K562 (cell line): ENCODE results near the gene ABCA10. TPM values are rescaled to one million over a fixed set of nuclear protein-coding genes. Genes with fewer than 3 reads are reported as not detected.

Experiments
- ATAC-seq: fragments of 200-7000 bp; cut with Tn5 transposase; 3 replicates; pipeline ENCODE4 v1.9.1; 2020; ENCODE audit warnings: moderate library complexity
- BruUV-seq: library from RNA; stranded (reverse); fragments of 400-500 nt; replicated peaks from 2 replicates; lab custom pipeline; 2021; lab: Mats Ljungman, UMichigan
- CTCF ChIA-PET: fragments of 300-600 bp; formaldehyde crosslinking; extraction: SDS; loops from one replicate; lab custom pipeline; 2021; ENCODE audit warnings: low intra/inter-chr PET ratio; lab: Yijun Ruan, JAX
- POLR2A ChIA-PET: fragments of 300-600, 350-650 bp; sonication (Branson Sonifier 250); formaldehyde crosslinking; extraction: SDS; loops from one replicate; lab custom pipeline; 2021; ENCODE audit warnings: antibody characterized with exemption, inconsistent platforms; lab: Yijun Ruan, JAX
- DNase-seq, 4 experiments: peaks; one replicate each; pipeline versions ENCODE4 v3.0.0 to v3.0.0-alpha.2; 2011 to 2018; ENCODE audit warnings: low spot score in 3 of 4, mixed read lengths in 3 of 4; ENCODE audit errors: extremely low read depth in 1 of 4
- FAIRE-seq: peaks from 2 replicates; lab custom pipeline; 2011; peaks lifted over from hg19 to GRCh38; lab: Jason Lieb, UNC
- H2AFZ ChIP-seq: 2 replicates; pipeline ENCODE4 v1.6.0; 2011; ENCODE audit warnings: low read depth, low read length, control low read depth, inconsistent platforms
- H3K27ac ChIP-seq: fragments of 200-600 bp; 3 replicates; pipeline ENCODE4 v1.8.0; 2011; ENCODE audit warnings: low read depth, mild to moderate bottlenecking, control low read depth, inconsistent platforms, low read length, moderate library complexity, mixed read lengths; ENCODE audit errors: extremely low read depth
- H3K27me3 ChIP-seq, 2 experiments: fragments of 300-600 bp in 1 of 2; 2 replicates in 1 of 2; 3 replicates in 1 of 2; pipeline versions ENCODE4 v1.6.0 to v1.8.0; 2011; ENCODE audit warnings: inconsistent platforms in 2 of 2, low read length in 2 of 2, mild to moderate bottlenecking in 1 of 2, mixed read lengths in 1 of 2, moderate library complexity in 1 of 2; ENCODE audit not compliant: control insufficient read depth in 2 of 2, insufficient read depth in 2 of 2
- H3K36me3 ChIP-seq: fragments of 300-600 bp; 3 replicates; pipeline ENCODE4 v1.8.0; 2011; ENCODE audit warnings: mild to moderate bottlenecking, low read length, inconsistent platforms; ENCODE audit not compliant: control insufficient read depth, insufficient read depth
- H3K4me1 ChIP-seq, 2 experiments: fragments of 200-600 bp in 1 of 2; replicated peaks in 1 of 2; 2 replicates in 1 of 2; 3 replicates in 1 of 2; pipeline versions ENCODE4 v1.5.1 to v1.8.0; 2011; ENCODE audit warnings: inconsistent platforms in 2 of 2, low read length in 2 of 2, mild to moderate bottlenecking in 1 of 2, mixed read lengths in 1 of 2, moderate library complexity in 1 of 2; ENCODE audit not compliant: control insufficient read depth in 2 of 2, insufficient read depth in 2 of 2
- H3K4me2 ChIP-seq: 2 replicates; pipeline ENCODE4 v1.6.1; 2011; ENCODE audit warnings: low read length, control low read depth, inconsistent platforms, mixed read lengths; ENCODE audit not compliant: insufficient read depth
- H3K4me3 ChIP-seq: fragments of 200-600 bp; sonication (generic), shearing (Covaris generic); 2 replicates; pipeline ENCODE4 v1.5.1; 2016; ENCODE audit warnings: control low read depth, inconsistent platforms
- H3K79me2 ChIP-seq: fragments of 200-600 bp; 3 replicates; pipeline ENCODE4 v1.8.0; 2011; ENCODE audit warnings: low read length, inconsistent platforms; ENCODE audit not compliant: control insufficient read depth, insufficient read depth
- H3K9ac ChIP-seq, 2 experiments: 2 replicates each; pipeline versions ENCODE4 v1.6.0 to v1.6.1; 2011; ENCODE audit warnings: low read depth in 2 of 2, low read length in 2 of 2, control low read depth in 1 of 2, inconsistent platforms in 1 of 2, mild to moderate bottlenecking in 1 of 2, mixed read lengths in 1 of 2; ENCODE audit not compliant: insufficient read depth in 1 of 2
- H3K9me1 ChIP-seq: one replicate; pipeline ENCODE4 v1.6.0; 2011; ENCODE audit warnings: inconsistent platforms, mild to moderate bottlenecking, low read length, moderate library complexity; ENCODE audit not compliant: control insufficient read depth, insufficient read depth
- H3K9me3 ChIP-seq: replicated peaks from 2 replicates; pipeline ENCODE4 v1.5.1; 2011; ENCODE audit warnings: low read depth, low read length, inconsistent platforms; ENCODE audit not compliant: control insufficient read depth, insufficient read depth
- H4K20me1 ChIP-seq: replicated peaks from 2 replicates; pipeline ENCODE4 v1.6.1; 2011; ENCODE audit warnings: low read length, inconsistent platforms, mixed read lengths; ENCODE audit not compliant: control insufficient read depth, insufficient read depth
- NCOA4 ChIP-seq: fragments of 450-650 bp; IDR thresholded peaks from 2 replicates; pipeline ENCODE4 v1.6.1; 2018; ENCODE audit warnings: mild to moderate bottlenecking; ENCODE audit not compliant: partially characterized antibody
- WGBS: fragments of 100-300 bp; shearing (Covaris generic); methylation state at CpG from one replicate; pipeline ENCODE4 v1.1.6; 2016; ENCODE audit warnings: low coverage, mixed read lengths; ENCODE audit not compliant: insufficient coverage; ENCODE audit errors: missing lambda C conversion rate; 5-methylcytosine and 5-hydroxymethylcytosine counted together
- in situ Hi-C: fragments of 300-500 bp; cut with MboI; formaldehyde crosslinking; loops from 4 replicates; pipeline ENCODE4 v1.15.0; 2018; ENCODE audit warnings: inconsistent platforms, mixed read lengths
- intact Hi-C: fragments of 100-400 bp; cut with micrococcal nuclease; formaldehyde crosslinking; loops from 2 replicates; pipeline ENCODE4 v1.14.2; 2022
- polyA plus RNA-seq, 8 experiments: library from polyadenylated mRNA; depleted of rRNA in 4 of 8; stranded (reverse) in 5 of 8; unstranded in 3 of 8; fragments of >200 nt; fragmentation: Nextera tagmentation in 2 of 8; fragmentation: Illumina TruSeq in 1 of 8; extraction: Ambion mirVana in 2 of 8; extraction: Trizol in 1 of 8; gene quantifications; 2 replicates each; pipeline versions ENCODE4 v1.2.1 to v1.2.3, GENCODE V29; 2011 to 2014; ENCODE audit warnings: inconsistent platforms in 1 of 8, missing spikeins in 1 of 8
- total RNA-seq, 7 experiments: library from RNA; depleted of rRNA in 6 of 7; stranded (reverse); fragments of >200 nt in 6 of 7; fragmentation: Illumina TruSeq in 2 of 7; extraction: Trizol in 2 of 7; gene quantifications; 2 replicates each; pipeline versions ENCODE4 v1.2.1 to v1.2.3, GENCODE V29; 2011 to 2021; ENCODE audit warnings: low replicate concordance in 1 of 7
- TF ChIP-seq, protein P1 (sequence below): fragments of 450-650 bp; IDR thresholded peaks from 2 replicates; pipeline ENCODE4 v1.6.1; 2016

Gene ABCA10
- total and polyA plus RNA-seq, 9 of the 15 experiments (the other 6 are each of a cell fraction or from before 2014, with no cell fraction given), result 0.04 to 0.45 (median 0.15) TPM; not detected in 1

DNA sequence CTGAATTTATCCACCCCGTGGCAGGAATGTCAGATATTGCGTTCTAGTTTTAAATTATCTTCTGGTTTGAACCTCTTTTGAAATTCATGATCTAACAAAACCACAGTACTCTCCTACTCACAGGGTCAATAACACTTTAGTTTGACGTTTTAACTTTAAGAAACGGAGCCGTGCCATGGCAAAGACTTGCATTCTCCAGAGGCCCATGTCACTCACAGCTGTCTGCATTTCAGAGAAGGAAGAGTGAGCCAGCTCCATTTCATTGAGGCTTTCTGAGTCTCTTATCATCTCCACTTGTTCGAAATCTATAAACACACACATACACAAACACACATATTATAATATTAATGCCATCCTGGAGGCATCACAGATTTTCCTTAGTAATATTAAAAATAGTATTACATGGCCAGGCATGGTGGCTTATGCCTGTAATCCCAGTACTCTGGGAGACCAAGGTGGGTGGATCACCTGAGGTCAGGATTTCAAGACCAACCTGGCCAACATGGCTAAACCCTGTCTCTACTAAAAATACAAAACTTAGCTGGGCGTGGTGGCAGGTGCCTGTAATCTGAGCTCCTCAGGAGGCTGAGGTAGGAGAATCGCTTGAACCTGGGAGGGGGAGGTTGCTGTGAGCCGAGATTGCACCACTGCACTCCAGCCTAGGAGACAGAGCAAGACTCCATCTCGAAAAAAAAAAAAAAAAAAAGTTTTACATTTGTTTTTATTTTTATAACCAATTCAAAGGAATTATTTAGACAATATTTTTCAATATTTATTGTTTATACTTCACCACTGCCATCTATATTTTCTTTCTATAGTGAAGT lies 122.5 kb downstream of the ABCA10 start:
- no peaks in the 10 kb centered on the region; the same call in 2 of the 3 replicates for H3K36me3 ChIP-seq
- no peak for TF ChIP-seq NCOA4
- TF ChIP-seq, protein P1, sequence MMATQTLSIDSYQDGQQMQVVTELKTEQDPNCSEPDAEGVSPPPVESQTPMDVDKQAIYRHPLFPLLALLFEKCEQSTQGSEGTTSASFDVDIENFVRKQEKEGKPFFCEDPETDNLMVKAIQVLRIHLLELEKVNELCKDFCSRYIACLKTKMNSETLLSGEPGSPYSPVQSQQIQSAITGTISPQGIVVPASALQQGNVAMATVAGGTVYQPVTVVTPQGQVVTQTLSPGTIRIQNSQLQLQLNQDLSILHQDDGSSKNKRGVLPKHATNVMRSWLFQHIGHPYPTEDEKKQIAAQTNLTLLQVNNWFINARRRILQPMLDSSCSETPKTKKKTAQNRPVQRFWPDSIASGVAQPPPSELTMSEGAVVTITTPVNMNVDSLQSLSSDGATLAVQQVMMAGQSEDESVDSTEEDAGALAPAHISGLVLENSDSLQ, result 0 out of 2 replicates have a peak, but pooled peaks have one; percentile 31
- ATAC-seq, result no peak
- H3K27me3 ChIP-seq, result no peaks in the 10 kb centered on the region
- peak overlapping the region; percentile 54; the same call in 1 of the 2 replicates for H2AFZ ChIP-seq
- CTCF ChIA-PET, result no interaction called here
- no peaks in the 10 kb centered on the region for H4K20me1 ChIP-seq
- POLR2A ChIA-PET, result no interaction called here
- FAIRE-seq, result no peak
- H3K9ac ChIP-seq, result no peak overlapping the region
- DNase-seq, result no peak
- H3K79me2 ChIP-seq, result no peaks in the 10 kb centered on the region
- in situ Hi-C loops, result no loop called here
- intact Hi-C loops, result no loop called here
- no peak overlapping the region for H3K27ac ChIP-seq
- no TSS peak for BruUV-seq
- H3K9me3 ChIP-seq, result no peaks in the 10 kb centered on the region
- H3K4me2 ChIP-seq, result no peak overlapping the region
- H3K4me3 ChIP-seq, result no peak overlapping the region
- H3K9me1 ChIP-seq, result no peaks in the 10 kb centered on the region
- 42% methylated on average over 9 of the region's 10 CpGs for WGBS
- H3K4me1 ChIP-seq, result peaks cover 13 to 28% of the 10 kb centered on the region in 2 experiments
